ENCODE measurements around the gene ZDHHC7. TPM values are rescaled to one million over a fixed set of nuclear protein-coding genes. Genes with fewer than 3 reads are reported as not detected.

Gene ZDHHC7
- total RNA-seq, 1 donor from 2014 or later = 67.3 TPM

DNA sequence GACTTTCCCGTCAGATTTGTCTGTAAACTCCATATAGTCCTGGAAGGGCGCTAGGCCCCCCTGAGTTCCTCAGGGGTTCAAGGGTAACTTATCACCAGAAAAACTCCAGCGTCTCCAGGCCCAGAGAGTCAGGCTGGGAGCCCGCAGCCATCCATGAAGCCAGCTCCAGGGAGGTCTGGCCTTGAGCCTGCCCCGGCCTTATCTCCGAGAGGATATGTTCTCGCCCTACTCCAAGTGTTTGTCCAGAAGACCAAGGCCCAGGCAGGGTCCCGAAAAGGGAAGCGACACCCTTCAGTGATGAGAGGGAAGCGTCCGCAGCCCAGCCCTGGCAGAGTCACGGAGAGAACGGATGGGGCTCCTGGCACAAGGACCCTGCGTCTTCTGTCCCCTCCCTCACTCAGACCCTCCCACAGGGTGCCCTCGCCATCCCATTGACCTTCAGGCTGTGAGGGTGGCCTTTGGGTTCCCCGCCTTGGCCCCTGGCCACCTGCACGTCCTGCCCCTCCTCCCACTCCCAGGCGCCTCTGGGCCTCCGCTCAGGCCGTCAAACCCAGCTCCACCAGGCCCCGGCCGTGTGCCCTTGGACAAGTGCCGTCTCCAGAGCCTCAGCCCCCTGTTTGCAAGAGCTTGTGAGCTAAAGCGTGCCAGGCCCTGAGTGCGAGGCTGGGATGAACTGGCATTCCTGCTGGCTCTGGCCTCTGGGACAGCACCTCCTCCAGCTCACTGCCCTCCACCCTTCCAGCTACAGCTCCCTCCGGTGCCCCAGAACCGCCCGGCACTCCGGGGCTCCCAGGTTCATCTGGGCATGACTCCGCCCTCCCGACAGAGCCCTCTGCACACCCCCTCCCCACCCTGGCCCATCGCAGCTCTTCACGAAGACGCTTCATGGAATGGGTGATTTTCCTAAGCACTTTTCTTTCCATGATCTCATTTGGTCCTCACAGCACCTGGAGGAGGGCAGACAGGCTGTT is 83.4 kb downstream of the ZDHHC7 start:
- H3K4me1 Mint-ChIP-seq (ENCODE audit: low read depth) = no peaks in the 10 kb centered on the region
- no peak overlapping the region for H3K27ac Mint-ChIP-seq
- no peak for DNase-seq (ENCODE audit: low spot score, unreplicated experiment)
- H3K27me3 Mint-ChIP-seq = peaks cover 8% of the 10 kb centered on the region
- H3K9me3 Mint-ChIP-seq (ENCODE audit: low read depth) = no peaks in the 10 kb centered on the region
- H3K4me3 Mint-ChIP-seq (ENCODE audit: low read depth) = no peak overlapping the region
- no peaks in the 10 kb centered on the region for H3K36me3 Mint-ChIP-seq (ENCODE audit: insufficient read depth)
- TF ChIP-seq, protein P1, sequence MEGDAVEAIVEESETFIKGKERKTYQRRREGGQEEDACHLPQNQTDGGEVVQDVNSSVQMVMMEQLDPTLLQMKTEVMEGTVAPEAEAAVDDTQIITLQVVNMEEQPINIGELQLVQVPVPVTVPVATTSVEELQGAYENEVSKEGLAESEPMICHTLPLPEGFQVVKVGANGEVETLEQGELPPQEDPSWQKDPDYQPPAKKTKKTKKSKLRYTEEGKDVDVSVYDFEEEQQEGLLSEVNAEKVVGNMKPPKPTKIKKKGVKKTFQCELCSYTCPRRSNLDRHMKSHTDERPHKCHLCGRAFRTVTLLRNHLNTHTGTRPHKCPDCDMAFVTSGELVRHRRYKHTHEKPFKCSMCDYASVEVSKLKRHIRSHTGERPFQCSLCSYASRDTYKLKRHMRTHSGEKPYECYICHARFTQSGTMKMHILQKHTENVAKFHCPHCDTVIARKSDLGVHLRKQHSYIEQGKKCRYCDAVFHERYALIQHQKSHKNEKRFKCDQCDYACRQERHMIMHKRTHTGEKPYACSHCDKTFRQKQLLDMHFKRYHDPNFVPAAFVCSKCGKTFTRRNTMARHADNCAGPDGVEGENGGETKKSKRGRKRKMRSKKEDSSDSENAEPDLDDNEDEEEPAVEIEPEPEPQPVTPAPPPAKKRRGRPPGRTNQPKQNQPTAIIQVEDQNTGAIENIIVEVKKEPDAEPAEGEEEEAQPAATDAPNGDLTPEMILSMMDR (IDR thresholded peaks at IDR 0.05; ENCODE audit: unreplicated experiment) = no peak

DNA sequence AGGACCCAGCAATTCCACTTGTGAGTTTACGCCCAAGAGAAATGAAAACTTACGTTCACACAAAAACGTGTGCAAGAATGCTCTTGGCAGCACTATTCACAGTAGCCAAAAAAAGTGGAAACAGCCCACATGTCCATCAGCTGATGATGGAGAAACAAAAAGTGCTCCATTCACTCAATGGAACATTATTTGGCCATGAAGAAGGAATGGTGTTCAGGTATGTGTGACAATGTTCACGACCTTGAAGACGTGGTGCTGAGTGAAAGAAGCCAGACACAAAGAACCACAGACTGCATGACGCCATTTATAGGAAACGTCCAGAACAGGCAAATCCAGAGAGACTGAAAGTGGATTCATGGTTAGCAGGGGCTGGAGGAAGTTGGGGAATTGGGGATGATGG is 84.9 kb downstream of the ZDHHC7 start:
- H3K4me3 Mint-ChIP-seq (ENCODE audit: low read depth) = no peak overlapping the region
- TF ChIP-seq, protein P1 (IDR thresholded peaks at IDR 0.05; ENCODE audit: unreplicated experiment) = no peak
- H3K27me3 Mint-ChIP-seq = peaks cover 5% of the 10 kb centered on the region
- DNase-seq (ENCODE audit: low spot score, unreplicated experiment) = no peak
- no peaks in the 10 kb centered on the region for H3K4me1 Mint-ChIP-seq (ENCODE audit: low read depth)
- no peak overlapping the region for H3K27ac Mint-ChIP-seq
- H3K36me3 Mint-ChIP-seq (ENCODE audit: insufficient read depth) = no peaks in the 10 kb centered on the region
- no peaks in the 10 kb centered on the region for H3K9me3 Mint-ChIP-seq (ENCODE audit: low read depth)

DNA sequence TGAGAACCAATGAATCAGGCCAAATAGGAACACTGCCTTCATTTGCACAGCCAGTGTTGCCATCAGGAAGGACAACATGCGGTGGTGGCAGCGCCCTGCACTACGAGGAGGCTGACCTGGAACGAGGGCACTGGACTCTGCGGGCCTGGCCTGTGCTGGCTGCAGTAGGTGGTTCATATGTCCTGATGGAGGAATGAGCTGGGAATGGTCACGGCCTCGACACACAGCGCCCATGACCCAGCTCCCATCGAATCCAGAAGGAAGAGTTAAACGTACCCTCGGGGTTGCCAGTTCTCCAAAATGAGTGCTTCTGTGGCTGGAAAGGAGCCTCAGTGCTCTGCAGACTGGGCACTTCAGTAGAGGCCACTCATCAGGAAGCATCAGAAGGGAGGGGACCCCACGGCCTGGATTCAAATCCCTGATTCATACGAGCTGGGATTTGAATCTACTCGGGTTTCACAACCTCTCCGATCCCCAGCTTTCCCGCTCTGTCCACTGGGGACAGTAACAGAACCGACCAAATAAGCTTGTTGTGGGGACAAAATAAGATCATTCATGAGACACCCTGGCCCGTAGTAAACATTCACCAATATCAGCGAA is 85.5 kb downstream of the ZDHHC7 start:
- H3K4me1 Mint-ChIP-seq (ENCODE audit: low read depth) = no peaks in the 10 kb centered on the region

DNA sequence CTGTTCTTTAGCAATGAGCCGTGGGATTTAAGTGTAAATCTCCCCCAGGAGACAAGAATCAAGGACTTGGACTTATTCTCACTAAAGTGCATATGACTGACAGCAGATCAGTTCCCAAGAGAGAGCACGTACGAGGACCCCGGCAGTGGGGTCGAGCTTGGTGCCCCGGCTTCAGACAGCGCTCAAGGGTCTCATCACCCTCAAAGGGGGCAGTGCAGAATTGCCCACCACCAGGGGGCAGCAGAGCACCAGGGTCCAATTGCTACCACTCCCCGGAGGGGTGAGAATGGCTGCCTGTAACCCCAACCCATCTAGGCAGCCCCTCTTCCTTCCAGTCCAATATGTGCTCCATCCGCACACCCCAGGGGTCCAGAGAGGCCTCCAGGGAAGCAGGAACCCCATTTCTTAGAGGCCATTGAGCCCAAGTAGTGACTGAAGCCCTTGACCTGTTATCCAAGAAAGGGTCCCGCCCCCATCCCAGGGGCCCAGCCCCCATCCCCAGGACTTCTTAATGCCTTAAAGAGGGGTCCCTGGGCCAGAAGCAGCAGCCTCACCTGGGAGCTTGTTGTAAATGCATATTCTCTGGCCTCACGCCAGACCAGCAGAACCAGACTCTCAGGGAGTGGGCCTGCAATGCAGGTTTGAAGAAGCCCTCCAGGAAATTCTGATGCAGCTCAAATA is 86.1 kb downstream of the ZDHHC7 start:
- Mint-ChIP-seq H3K36me3 (ENCODE audit: insufficient read depth) (no peaks in the 10 kb centered on the region), H3K9me3 (ENCODE audit: low read depth) (no peaks in the 10 kb centered on the region), H3K4me3 (ENCODE audit: low read depth) (no peak overlapping the region), H3K27ac (no peak overlapping the region), H3K4me1 (ENCODE audit: low read depth) (no peaks in the 10 kb centered on the region), H3K27me3 (peaks cover 11% of the 10 kb centered on the region)
- TF ChIP-seq, protein P1 (IDR thresholded peaks at IDR 0.05; ENCODE audit: unreplicated experiment) = peak; percentile 57
- DNase-seq (ENCODE audit: low spot score, unreplicated experiment) = no peak

More for the DNA sequence above, 85.5 kb downstream of the ZDHHC7 start:
- peaks cover 6% of the 10 kb centered on the region for H3K27me3 Mint-ChIP-seq
- DNase-seq (ENCODE audit: low spot score, unreplicated experiment) = no peak
- TF ChIP-seq, protein P1 (IDR thresholded peaks at IDR 0.05; ENCODE audit: unreplicated experiment) = no peak
- H3K27ac Mint-ChIP-seq = no peak overlapping the region
- H3K9me3 Mint-ChIP-seq (ENCODE audit: low read depth) = no peaks in the 10 kb centered on the region
- no peak overlapping the region for H3K4me3 Mint-ChIP-seq (ENCODE audit: low read depth)
- H3K36me3 Mint-ChIP-seq (ENCODE audit: insufficient read depth) = no peaks in the 10 kb centered on the region

All from progenitor cell of endocrine pancreas (in vitro differentiated cells).